K562 (cell line): Measurements from ENCODE around the gene HS6ST1. TPM values are rescaled to one million over a fixed set of nuclear protein-coding genes. Genes with fewer than 3 reads are reported as not detected.

ENCODE experiments used
- ATAC-seq: fragments of 200-7000 bp; cut with Tn5 transposase; 3 replicates; pipeline ENCODE4 v1.9.1; 2020; ENCODE audit warnings: moderate library complexity
- BruUV-seq: library from RNA; stranded (reverse); fragments of 400-500 nt; replicated peaks from 2 replicates; lab custom pipeline; 2021; lab: Mats Ljungman, UMichigan
- CTCF ChIA-PET: fragments of 300-600 bp; formaldehyde crosslinking; extraction: SDS; loops from one replicate; lab custom pipeline; 2021; ENCODE audit warnings: low intra/inter-chr PET ratio; lab: Yijun Ruan, JAX
- POLR2A ChIA-PET: fragments of 300-600, 350-650 bp; sonication (Branson Sonifier 250); formaldehyde crosslinking; extraction: SDS; loops from one replicate; lab custom pipeline; 2021; ENCODE audit warnings: antibody characterized with exemption, inconsistent platforms; lab: Yijun Ruan, JAX
- DNase-seq, 4 experiments: peaks; one replicate each; pipeline versions ENCODE4 v3.0.0 to v3.0.0-alpha.2; 2011 to 2018; ENCODE audit warnings: low spot score in 3 of 4, mixed read lengths in 3 of 4; ENCODE audit errors: extremely low read depth in 1 of 4
- FAIRE-seq: peaks from 2 replicates; lab custom pipeline; 2011; peaks lifted over from hg19 to GRCh38; lab: Jason Lieb, UNC
- H2AFZ ChIP-seq: 2 replicates; pipeline ENCODE4 v1.6.0; 2011; ENCODE audit warnings: low read depth, low read length, control low read depth, inconsistent platforms
- H3K27ac ChIP-seq: fragments of 200-600 bp; 3 replicates; pipeline ENCODE4 v1.8.0; 2011; ENCODE audit warnings: low read depth, mild to moderate bottlenecking, control low read depth, inconsistent platforms, low read length, moderate library complexity, mixed read lengths; ENCODE audit errors: extremely low read depth
- H3K27me3 ChIP-seq, 2 experiments: fragments of 300-600 bp in 1 of 2; 2 replicates in 1 of 2; 3 replicates in 1 of 2; pipeline versions ENCODE4 v1.6.0 to v1.8.0; 2011; ENCODE audit warnings: inconsistent platforms in 2 of 2, low read length in 2 of 2, mild to moderate bottlenecking in 1 of 2, mixed read lengths in 1 of 2, moderate library complexity in 1 of 2; ENCODE audit not compliant: control insufficient read depth in 2 of 2, insufficient read depth in 2 of 2
- H3K36me3 ChIP-seq: fragments of 300-600 bp; 3 replicates; pipeline ENCODE4 v1.8.0; 2011; ENCODE audit warnings: mild to moderate bottlenecking, low read length, inconsistent platforms; ENCODE audit not compliant: control insufficient read depth, insufficient read depth
- H3K4me1 ChIP-seq, 2 experiments: fragments of 200-600 bp in 1 of 2; replicated peaks in 1 of 2; 2 replicates in 1 of 2; 3 replicates in 1 of 2; pipeline versions ENCODE4 v1.5.1 to v1.8.0; 2011; ENCODE audit warnings: inconsistent platforms in 2 of 2, low read length in 2 of 2, mild to moderate bottlenecking in 1 of 2, mixed read lengths in 1 of 2, moderate library complexity in 1 of 2; ENCODE audit not compliant: control insufficient read depth in 2 of 2, insufficient read depth in 2 of 2
- H3K4me2 ChIP-seq: 2 replicates; pipeline ENCODE4 v1.6.1; 2011; ENCODE audit warnings: low read length, control low read depth, inconsistent platforms, mixed read lengths; ENCODE audit not compliant: insufficient read depth
- H3K4me3 ChIP-seq: fragments of 200-600 bp; sonication (generic), shearing (Covaris generic); 2 replicates; pipeline ENCODE4 v1.5.1; 2016; ENCODE audit warnings: control low read depth, inconsistent platforms
- H3K79me2 ChIP-seq: fragments of 200-600 bp; 3 replicates; pipeline ENCODE4 v1.8.0; 2011; ENCODE audit warnings: low read length, inconsistent platforms; ENCODE audit not compliant: control insufficient read depth, insufficient read depth
- H3K9ac ChIP-seq, 2 experiments: 2 replicates each; pipeline versions ENCODE4 v1.6.0 to v1.6.1; 2011; ENCODE audit warnings: low read depth in 2 of 2, low read length in 2 of 2, control low read depth in 1 of 2, inconsistent platforms in 1 of 2, mild to moderate bottlenecking in 1 of 2, mixed read lengths in 1 of 2; ENCODE audit not compliant: insufficient read depth in 1 of 2
- H3K9me1 ChIP-seq: one replicate; pipeline ENCODE4 v1.6.0; 2011; ENCODE audit warnings: inconsistent platforms, mild to moderate bottlenecking, low read length, moderate library complexity; ENCODE audit not compliant: control insufficient read depth, insufficient read depth
- H3K9me3 ChIP-seq: replicated peaks from 2 replicates; pipeline ENCODE4 v1.5.1; 2011; ENCODE audit warnings: low read depth, low read length, inconsistent platforms; ENCODE audit not compliant: control insufficient read depth, insufficient read depth
- H4K20me1 ChIP-seq: replicated peaks from 2 replicates; pipeline ENCODE4 v1.6.1; 2011; ENCODE audit warnings: low read length, inconsistent platforms, mixed read lengths; ENCODE audit not compliant: control insufficient read depth, insufficient read depth
- ZNF347 ChIP-seq: fragments of 450-650 bp; formaldehyde crosslinking; IDR thresholded peaks from 2 replicates; pipeline ENCODE4 v1.4.0; 2020; ENCODE audit warnings: low read depth, mild to moderate bottlenecking, moderate library complexity
- WGBS: fragments of 100-300 bp; shearing (Covaris generic); methylation state at CpG from one replicate; pipeline ENCODE4 v1.1.6; 2016; ENCODE audit warnings: low coverage, mixed read lengths; ENCODE audit not compliant: insufficient coverage; ENCODE audit errors: missing lambda C conversion rate; 5-methylcytosine and 5-hydroxymethylcytosine counted together
- in situ Hi-C: fragments of 300-500 bp; cut with MboI; formaldehyde crosslinking; loops from 4 replicates; pipeline ENCODE4 v1.15.0; 2018; ENCODE audit warnings: inconsistent platforms, mixed read lengths
- intact Hi-C: fragments of 100-400 bp; cut with micrococcal nuclease; formaldehyde crosslinking; loops from 2 replicates; pipeline ENCODE4 v1.14.2; 2022
- polyA plus RNA-seq, 8 experiments: library from polyadenylated mRNA; depleted of rRNA in 4 of 8; stranded (reverse) in 5 of 8; unstranded in 3 of 8; fragments of >200 nt; fragmentation: Nextera tagmentation in 2 of 8; fragmentation: Illumina TruSeq in 1 of 8; extraction: Ambion mirVana in 2 of 8; extraction: Trizol in 1 of 8; gene quantifications; 2 replicates each; pipeline versions ENCODE4 v1.2.1 to v1.2.3, GENCODE V29; 2011 to 2014; ENCODE audit warnings: inconsistent platforms in 1 of 8, missing spikeins in 1 of 8
- total RNA-seq, 7 experiments: library from RNA; depleted of rRNA in 6 of 7; stranded (reverse); fragments of >200 nt in 6 of 7; fragmentation: Illumina TruSeq in 2 of 7; extraction: Trizol in 2 of 7; gene quantifications; 2 replicates each; pipeline versions ENCODE4 v1.2.1 to v1.2.3, GENCODE V29; 2011 to 2021; ENCODE audit warnings: low replicate concordance in 1 of 7
- TF ChIP-seq, protein P1 (sequence below): fragments of 250-450 bp; sonication (Bioruptor Pico); IDR thresholded peaks from 2 replicates; pipeline ENCODE4 v1.5.0; 2021; ENCODE audit warnings: mild to moderate bottlenecking, borderline replicate concordance
- TF ChIP-seq, protein P2 (sequence below): fragments of 250-450 bp; sonication (Bioruptor Pico); IDR thresholded peaks from 2 replicates; pipeline ENCODE4 v1.4.0; 2020; ENCODE audit warnings: mild to moderate bottlenecking, moderate library complexity, borderline replicate concordance

HS6ST1 gene
- total and polyA plus RNA-seq, 9 of the 15 experiments (the other 6 are each of a cell fraction or from before 2014, with no cell fraction given): 0.06 to 7.4 (median 3.8) TPM

GRCh38 chr2:128315122-128315828, 3.4 kb downstream of the HS6ST1 start:
- TF ChIP-seq, protein P1, sequence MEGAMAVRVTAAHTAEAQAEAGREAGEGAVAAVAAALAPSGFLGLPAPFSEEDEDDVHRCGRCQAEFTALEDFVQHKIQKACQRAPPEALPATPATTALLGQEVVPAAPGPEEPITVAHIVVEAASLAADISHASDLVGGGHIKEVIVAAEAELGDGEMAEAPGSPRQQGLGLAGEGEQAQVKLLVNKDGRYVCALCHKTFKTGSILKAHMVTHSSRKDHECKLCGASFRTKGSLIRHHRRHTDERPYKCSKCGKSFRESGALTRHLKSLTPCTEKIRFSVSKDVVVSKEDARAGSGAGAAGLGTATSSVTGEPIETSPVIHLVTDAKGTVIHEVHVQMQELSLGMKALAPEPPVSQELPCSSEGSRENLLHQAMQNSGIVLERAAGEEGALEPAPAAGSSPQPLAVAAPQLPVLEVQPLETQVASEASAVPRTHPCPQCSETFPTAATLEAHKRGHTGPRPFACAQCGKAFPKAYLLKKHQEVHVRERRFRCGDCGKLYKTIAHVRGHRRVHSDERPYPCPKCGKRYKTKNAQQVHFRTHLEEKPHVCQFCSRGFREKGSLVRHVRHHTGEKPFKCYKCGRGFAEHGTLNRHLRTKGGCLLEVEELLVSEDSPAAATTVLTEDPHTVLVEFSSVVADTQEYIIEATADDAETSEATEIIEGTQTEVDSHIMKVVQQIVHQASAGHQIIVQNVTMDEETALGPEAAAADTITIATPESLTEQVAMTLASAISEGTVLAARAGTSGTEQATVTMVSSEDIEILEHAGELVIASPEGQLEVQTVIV (CRISPR knock-in tag): no peak
- TF ChIP-seq ZNF347 (CRISPR knock-in tag): no peak
- TF ChIP-seq, protein P2, sequence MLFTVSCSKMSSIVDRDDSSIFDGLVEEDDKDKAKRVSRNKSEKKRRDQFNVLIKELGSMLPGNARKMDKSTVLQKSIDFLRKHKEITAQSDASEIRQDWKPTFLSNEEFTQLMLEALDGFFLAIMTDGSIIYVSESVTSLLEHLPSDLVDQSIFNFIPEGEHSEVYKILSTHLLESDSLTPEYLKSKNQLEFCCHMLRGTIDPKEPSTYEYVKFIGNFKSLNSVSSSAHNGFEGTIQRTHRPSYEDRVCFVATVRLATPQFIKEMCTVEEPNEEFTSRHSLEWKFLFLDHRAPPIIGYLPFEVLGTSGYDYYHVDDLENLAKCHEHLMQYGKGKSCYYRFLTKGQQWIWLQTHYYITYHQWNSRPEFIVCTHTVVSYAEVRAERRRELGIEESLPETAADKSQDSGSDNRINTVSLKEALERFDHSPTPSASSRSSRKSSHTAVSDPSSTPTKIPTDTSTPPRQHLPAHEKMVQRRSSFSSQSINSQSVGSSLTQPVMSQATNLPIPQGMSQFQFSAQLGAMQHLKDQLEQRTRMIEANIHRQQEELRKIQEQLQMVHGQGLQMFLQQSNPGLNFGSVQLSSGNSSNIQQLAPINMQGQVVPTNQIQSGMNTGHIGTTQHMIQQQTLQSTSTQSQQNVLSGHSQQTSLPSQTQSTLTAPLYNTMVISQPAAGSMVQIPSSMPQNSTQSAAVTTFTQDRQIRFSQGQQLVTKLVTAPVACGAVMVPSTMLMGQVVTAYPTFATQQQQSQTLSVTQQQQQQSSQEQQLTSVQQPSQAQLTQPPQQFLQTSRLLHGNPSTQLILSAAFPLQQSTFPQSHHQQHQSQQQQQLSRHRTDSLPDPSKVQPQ (CRISPR knock-in tag): no peak
- TF ChIP-seq, all 486 proteins: peak for 0
- DNase-seq (no peak), ATAC-seq (no peak), FAIRE-seq (no peak)
- no peak overlapping the region for H3K27ac ChIP-seq
- H3K79me2 ChIP-seq: no peaks in the 10 kb centered on the region
- no peak overlapping the region; a peak in 1 of 4 replicates for H3K9ac ChIP-seq
- H3K9me1 ChIP-seq: peaks cover 6% of the 10 kb centered on the region
- CTCF ChIA-PET: no interaction called here
- no peaks in the 10 kb centered on the region for H3K9me3 ChIP-seq
- 64% methylated on average over 9 of the region's 12 CpGs for WGBS
- no TSS peak for BruUV-seq
- H3K27me3 ChIP-seq: peaks cover 0 to 8% of the 10 kb centered on the region in 2 experiments; a peak in 1 of 5 replicates
- peaks cover 2 to 41% of the 10 kb centered on the region in 2 experiments; a peak in 2 of 5 replicates for H3K4me1 ChIP-seq
- intact Hi-C loops (no loop called here), in situ Hi-C loops (no loop called here)
- peaks cover 57% of the 10 kb centered on the region for H4K20me1 ChIP-seq
- POLR2A ChIA-PET: interaction anchor here (0.5 to 1.0 kb wide), 3 partner anchors 10 to 135 kb away, joined by 3 to 6 read pairs (median 4); no protein-coding TSS in a partner anchor
- no peak overlapping the region for H3K4me3 ChIP-seq
- H2AFZ ChIP-seq: no peak overlapping the region
- H3K4me2 ChIP-seq: no peak overlapping the region
- no peaks in the 10 kb centered on the region for H3K36me3 ChIP-seq
